Mucosa of gallbladder (tissue), 1 donor: Measurements from ENCODE around the gene EYS. TPM values are rescaled to one million over a fixed set of nuclear protein-coding genes. Genes with fewer than 3 reads are reported as not detected.
"Not testable (repeated sequence)": the region's sequence is repeated elsewhere in the genome, so short reads cannot be mapped to it uniquely, and the experiment has no call there.

Experiments used
- DNase-seq: peaks from one replicate; pipeline ENCODE4 v3.0.0-alpha.2; 2020; ENCODE audit warnings: low spot score
- total RNA-seq: library from RNA; stranded (reverse); gene quantifications from one replicate; pipeline ENCODE4 v1.2.1, GENCODE V29; 2021
- donor health status: DM: no; HTN: no; CAD: no.

The EYS gene
- total RNA-seq, 1 donor from 2014 or later = not detected

GRCh38 chr6:63828678-63829077 lies 1878.3 kb downstream of the EYS start:
- not testable (repeated sequence) for DNase-seq

DNA sequence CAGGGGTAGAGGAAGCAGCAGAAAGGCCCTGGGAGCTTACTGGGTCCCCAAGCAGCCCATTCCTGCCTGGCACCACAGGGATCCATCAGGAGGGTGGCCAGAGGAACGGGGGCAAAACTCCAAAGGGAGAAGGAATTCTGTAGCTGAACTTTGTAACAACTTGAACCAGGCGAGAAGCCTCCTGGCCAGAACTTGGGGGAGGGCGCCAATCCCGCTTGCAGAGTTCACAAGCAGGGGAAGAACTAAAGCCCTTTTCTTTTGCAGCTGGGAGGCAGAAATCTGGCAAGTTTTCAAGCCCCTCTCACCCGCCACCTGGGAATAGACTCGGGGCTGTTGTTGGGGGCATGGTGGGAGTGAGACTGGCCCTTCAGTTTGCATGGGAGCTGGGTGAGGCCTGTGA lies 1882.3 kb downstream of the EYS start:
- DNase-seq = no peak

DNA sequence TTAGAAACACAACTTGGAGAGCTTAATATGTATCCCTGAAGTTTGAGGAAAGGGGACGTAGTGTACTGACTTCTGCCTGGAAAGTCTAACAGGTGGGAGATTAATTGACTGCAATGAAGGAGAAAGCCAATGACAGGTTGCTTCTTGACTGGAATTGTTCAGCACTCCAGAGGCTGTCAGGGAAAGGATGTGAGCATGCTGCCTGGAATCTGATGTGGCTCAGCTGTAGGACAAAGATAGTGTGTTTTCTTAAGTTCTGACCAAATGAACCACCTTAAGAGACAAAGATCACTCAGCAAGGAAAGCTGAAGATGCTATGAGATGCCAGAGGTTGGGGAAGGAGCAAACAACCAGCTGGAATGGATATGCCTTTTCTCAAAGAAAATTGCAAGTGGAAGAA lies 1885.6 kb downstream of the EYS start:
- no peak for DNase-seq

DNA sequence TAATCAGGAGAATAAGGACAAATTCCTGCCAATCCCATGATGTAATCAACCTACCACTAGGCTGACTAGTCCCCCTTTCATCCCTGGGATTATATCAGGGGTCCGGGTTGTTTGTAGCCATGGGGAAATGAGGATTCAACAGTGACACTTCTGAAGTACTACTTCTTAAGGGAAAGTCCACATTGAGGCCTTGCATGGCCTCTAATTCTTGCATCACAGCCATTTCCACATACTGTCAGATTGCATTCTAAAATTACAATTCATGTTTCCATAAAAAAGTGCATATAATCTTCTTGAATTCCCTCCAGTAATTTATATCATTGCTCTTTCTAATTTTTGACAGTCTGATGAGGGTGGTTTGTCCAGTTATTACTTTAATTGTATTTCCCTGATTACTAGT lies 1887.2 kb downstream of the EYS start:
- no peak for DNase-seq

DNA sequence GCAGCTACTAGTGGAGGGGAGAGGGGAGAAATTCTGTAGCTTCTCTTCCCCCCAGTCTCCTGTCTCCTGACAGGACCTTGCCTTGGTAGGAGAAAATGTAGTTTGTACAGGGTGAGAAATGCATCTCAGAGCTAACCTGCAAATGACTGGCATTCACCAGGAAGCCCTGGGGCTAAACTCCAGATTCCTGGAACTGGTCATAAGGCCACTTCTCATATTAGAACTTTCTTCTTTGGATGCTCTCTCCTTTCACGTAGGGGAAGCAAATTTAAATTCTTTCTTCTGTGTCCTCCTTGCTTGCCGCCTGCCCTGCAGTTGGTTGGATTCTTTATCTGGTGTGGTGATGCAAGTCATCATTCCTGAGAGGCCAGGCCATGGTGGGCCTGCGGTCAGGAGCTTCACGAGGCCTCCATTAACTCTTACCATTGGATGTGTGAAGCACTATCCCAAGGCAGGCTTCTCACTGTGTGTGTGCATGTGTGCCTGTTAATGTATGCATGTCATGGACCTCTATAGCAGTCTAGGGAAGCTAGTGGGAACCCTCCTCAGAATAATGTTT lies 1889.5 kb downstream of the EYS start:
- DNase-seq = no peak

- DNase-seq = no peak
Observed at GRCh38 chr6:63816982-63817436, 1890.0 kb downstream of the EYS start.

DNA sequence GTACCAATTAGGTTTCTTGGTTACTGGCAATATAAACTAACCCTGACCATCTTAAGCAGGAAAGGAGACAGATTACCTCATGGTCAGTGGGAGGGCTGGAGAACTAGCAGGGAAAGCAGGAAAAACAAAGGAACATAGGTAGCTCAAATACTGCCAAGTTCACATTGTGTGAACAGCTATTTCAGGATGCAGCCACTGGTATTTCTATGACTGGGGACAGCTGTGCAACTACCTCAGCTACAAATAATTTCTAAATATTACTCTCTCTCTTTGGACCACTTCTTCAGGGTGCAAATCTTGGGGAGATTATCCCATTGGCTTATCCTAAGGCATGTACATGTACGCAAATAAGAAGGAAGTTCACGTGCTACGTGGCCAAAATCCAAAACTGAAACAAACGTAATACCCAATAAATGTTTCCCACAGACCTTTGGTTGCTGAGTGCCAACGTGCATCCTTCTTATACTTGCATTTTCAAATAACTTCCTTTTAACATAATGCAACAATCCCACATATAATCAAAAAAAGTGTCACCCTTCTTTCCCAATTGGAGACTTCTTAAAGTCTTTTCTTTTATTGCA lies 1890.5 kb downstream of the EYS start:
- DNase-seq = no peak

GRCh38 chr6:63814459-63814858 lies 1892.6 kb downstream of the EYS start:
- no peak for DNase-seq

DNA sequence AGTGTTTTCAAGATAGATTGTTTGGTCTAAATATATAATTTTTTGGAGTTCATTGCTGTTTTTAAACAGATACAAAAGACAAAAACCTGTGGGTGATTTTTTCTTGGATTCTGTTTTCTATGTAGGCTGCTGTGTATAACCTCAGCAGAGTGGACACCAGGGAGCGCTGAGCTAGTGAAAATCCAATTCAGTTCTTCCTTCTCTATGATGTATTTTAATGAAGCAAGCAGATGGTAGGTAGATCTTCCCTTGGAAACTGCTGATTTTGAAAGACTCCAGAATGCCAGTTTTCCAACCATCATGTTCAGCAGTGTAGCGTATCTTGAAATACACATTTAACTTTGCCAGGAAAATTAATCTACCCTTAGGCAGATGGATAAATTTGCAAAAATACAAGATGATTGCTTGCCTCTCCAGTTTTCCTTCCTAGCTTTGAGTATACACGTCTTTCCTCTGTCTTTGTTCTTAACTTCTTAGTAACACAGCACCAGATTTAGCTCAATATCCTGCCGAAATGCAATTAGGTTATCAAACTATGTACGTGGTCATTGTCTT lies 1893.4 kb downstream of the EYS start:
- DNase-seq = no peak

- no peak for DNase-seq
Observed at GRCh38 chr6:63808576-63808975, 1898.5 kb downstream of the EYS start.

DNA sequence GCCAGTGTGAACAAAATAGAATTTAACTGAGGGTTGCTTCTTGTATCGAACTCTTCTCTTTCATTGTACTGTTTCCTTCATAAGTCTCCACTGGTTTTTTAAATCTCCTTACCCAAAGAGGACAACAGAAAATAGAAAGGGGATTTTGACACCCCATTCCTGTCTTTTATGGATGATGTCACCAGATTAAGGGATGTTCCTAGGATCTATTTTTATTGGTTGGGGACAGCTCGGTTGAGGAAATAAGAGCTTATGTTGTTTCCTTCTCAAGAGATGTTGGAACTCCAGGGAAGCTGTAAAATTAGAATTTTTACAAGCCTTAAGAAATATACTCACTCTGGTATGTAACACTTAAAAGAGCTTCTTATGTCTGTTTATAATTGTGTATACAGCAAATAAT lies 1900.0 kb downstream of the EYS start:
- no peak for DNase-seq

- DNase-seq = no peak
Observed at GRCh38 chr6:63806573-63806913, 1900.5 kb downstream of the EYS start.

- no peak for DNase-seq
Observed at GRCh38 chr6:63805808-63806572, 1901.0 kb downstream of the EYS start.

GRCh38 chr6:63805345-63805744 lies 1901.7 kb downstream of the EYS start:
- no peak for DNase-seq

DNA sequence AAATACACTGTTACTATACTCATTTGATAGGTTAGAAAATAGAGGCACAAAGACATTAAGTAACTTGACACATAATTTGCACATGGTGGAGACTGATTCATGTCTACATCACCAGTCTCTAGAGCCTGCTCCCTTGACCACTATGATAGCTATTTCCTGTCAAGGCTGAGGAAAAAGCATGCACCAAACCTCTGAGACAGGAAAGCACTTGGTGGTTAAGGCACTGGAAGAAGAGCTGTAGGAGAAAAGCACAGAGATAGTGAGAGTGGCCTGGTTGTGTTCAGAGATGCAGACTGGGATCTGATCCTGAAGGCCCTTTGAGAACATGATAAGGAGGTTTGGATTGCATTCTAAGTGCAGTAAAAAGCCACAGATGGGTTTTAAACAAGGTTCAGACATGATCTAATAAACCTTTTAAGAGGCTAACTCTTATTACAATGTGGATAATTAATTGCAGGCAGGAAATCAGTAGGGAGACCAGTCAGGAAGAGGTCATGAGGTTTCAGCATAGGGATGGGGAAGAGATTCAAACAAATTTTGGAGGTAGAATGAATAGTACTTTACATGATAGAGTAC lies 1902.6 kb downstream of the EYS start:
- DNase-seq = no peak

- no peak for DNase-seq
Observed at GRCh38 chr6:63803371-63803770, 1903.7 kb downstream of the EYS start.

- DNase-seq = no peak
Observed at GRCh38 chr6:63802606-63803206, 1904.3 kb downstream of the EYS start.

GRCh38 chr6:63800386-63800785 lies 1906.6 kb downstream of the EYS start:
- not testable (repeated sequence) for DNase-seq

DNA sequence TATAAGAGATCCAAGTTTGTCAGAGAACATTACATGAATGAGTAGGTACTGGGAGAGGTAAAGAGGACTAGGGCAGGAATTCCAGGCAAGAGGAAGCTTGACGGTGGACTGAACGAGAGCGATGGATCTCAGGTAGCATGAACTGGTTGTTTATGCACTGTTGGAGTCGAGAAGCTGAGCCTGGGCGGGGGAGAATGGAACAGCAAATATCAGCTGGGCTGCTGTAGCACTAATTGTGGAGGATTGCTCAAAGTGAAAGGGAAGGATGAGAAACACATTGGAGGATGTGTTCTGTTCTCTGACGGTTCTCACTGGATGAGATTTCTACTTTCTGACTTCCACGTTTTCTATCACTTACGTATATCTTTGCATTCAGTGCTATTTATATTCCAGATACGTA lies 1907.2 kb downstream of the EYS start:
- DNase-seq = no peak

GRCh38 chr6:63799313-63799712 lies 1907.7 kb downstream of the EYS start:
- DNase-seq = no peak

GRCh38 chr6:63798378-63798777 lies 1908.6 kb downstream of the EYS start:
- no peak for DNase-seq

DNA sequence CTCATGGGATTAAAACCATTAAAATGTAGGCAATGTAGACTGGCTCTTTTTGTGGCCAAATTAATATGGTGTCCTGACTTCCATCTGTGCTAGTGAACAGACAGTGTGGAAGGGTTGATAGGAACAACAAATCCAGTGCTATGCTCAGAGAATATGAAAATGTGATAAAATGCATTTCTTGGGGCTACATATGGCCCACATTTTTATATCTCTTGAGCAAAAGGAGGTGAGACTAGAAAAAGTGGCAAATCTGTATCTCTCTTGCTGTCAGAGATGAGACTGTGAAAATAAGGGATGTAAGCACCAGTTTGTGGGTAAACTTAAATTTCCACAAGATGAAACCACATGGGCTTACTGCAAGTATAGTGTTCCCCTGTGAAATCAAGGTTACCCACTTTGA lies 1909.3 kb downstream of the EYS start:
- no peak for DNase-seq
